GM23338 (cell line): Measurements from ENCODE around the gene ASPG. TPM values are rescaled to one million over a fixed set of nuclear protein-coding genes. Genes with fewer than 3 reads are reported as not detected.

Experiments used
- ATAC-seq: fragments of 200-7000 bp; cut with Tn5 transposase; 3 replicates; pipeline ENCODE4 v1.9.1; 2020
- DNase-seq: peaks from one replicate; pipeline ENCODE4 v3.0.0-alpha.2; 2015; ENCODE audit warnings: low spot score
- H2AFZ ChIP-seq: fragments of 200-600 bp; sonication (generic); 2 replicates; pipeline ENCODE4 v1.8.0; 2016; ENCODE audit warnings: antibody characterized with exemption, mild to moderate bottlenecking, moderate library complexity
- H3F3A ChIP-seq: fragments of 200-600 bp; sonication (generic); replicated peaks from 2 replicates; pipeline ENCODE4 v1.8.0; 2017; ENCODE audit warnings: antibody characterized with exemption, mixed run types, low read depth
- H3K27ac ChIP-seq: fragments of 200-600 bp; sonication (generic); 2 replicates; pipeline ENCODE4 v1.6.1; 2016; ENCODE audit warnings: low read depth
- H3K27me3 ChIP-seq: fragments of 200-600 bp; sonication (generic); 2 replicates; pipeline ENCODE4 v1.8.0; 2016; ENCODE audit warnings: mild to moderate bottlenecking, mixed run types, moderate library complexity; ENCODE audit not compliant: insufficient read depth
- H3K36me3 ChIP-seq: fragments of 200-600 bp; sonication (generic); 2 replicates; pipeline ENCODE4 v1.8.0; 2016; ENCODE audit warnings: mild to moderate bottlenecking; ENCODE audit not compliant: insufficient read depth
- H3K4me1 ChIP-seq: fragments of 200-600 bp; sonication (generic); 2 replicates; pipeline ENCODE4 v1.8.0; 2016; ENCODE audit warnings: mild to moderate bottlenecking, moderate library complexity; ENCODE audit not compliant: insufficient read depth
- H3K4me2 ChIP-seq: fragments of 200-600 bp; sonication (generic); 2 replicates; pipeline ENCODE4 v1.7.1; 2017; ENCODE audit warnings: mixed run types
- H3K4me3 ChIP-seq: fragments of 200-600 bp; sonication (generic); 2 replicates; pipeline ENCODE4 v1.6.1; 2016; ENCODE audit warnings: mixed run types
- H3K79me2 ChIP-seq: fragments of 200-600 bp; sonication (generic); replicated peaks from 2 replicates; pipeline ENCODE4 v1.8.0; 2017; ENCODE audit warnings: mild to moderate bottlenecking; ENCODE audit not compliant: insufficient read depth
- H3K9me2 ChIP-seq: fragments of 200-600 bp; sonication (generic); 2 replicates; pipeline ENCODE4 v1.8.0; 2017; ENCODE audit not compliant: insufficient read depth
- H4K20me1 ChIP-seq: fragments of 200-600 bp; sonication (generic); replicated peaks from 2 replicates; pipeline ENCODE4 v1.8.0; 2017; ENCODE audit warnings: mild to moderate bottlenecking; ENCODE audit not compliant: insufficient read depth
- H3K27ac Mint-ChIP-seq: 2 replicates; pipeline ENCODE4 v1.8.0; 2020; ENCODE audit warnings: inconsistent platforms, mild to moderate bottlenecking, moderate library complexity, mixed read lengths
- H3K27me3 Mint-ChIP-seq: 3 replicates; pipeline ENCODE4 v1.8.0; 2022; ENCODE audit warnings: low read depth, mild to moderate bottlenecking, moderate library complexity, mixed read lengths, inconsistent platforms; ENCODE audit not compliant: insufficient read depth, poor library complexity
- H3K36me3 Mint-ChIP-seq: 3 replicates; pipeline ENCODE4 v1.8.0; 2021; ENCODE audit warnings: low read depth, mild to moderate bottlenecking, inconsistent platforms, moderate library complexity, mixed read lengths
- H3K4me1 Mint-ChIP-seq: 3 replicates; pipeline ENCODE4 v1.8.0; 2020; ENCODE audit warnings: mild to moderate bottlenecking, inconsistent platforms, mixed read lengths
- H3K4me3 Mint-ChIP-seq: 3 replicates; pipeline ENCODE4 v1.8.0; 2021; ENCODE audit warnings: moderate library complexity, mild to moderate bottlenecking, inconsistent platforms, mixed read lengths
- H3K9me3 Mint-ChIP-seq: 3 replicates; pipeline ENCODE4 v1.8.0; 2020; ENCODE audit warnings: moderate library complexity, mild to moderate bottlenecking, inconsistent platforms, mixed read lengths
- CREB1 ChIP-seq: fragments of 250-450 bp; sonication (Bioruptor Pico); IDR thresholded peaks from 2 replicates; pipeline ENCODE4 v1.5.0; 2020; ENCODE audit warnings: low read depth, mild to moderate bottlenecking, moderate library complexity
- CTCF ChIP-seq, 2 experiments: fragments of 200-600 bp in 1 of 2; sonication (generic) in 1 of 2; conservative IDR thresholded peaks; 2 replicates each; pipeline versions ENCODE4 v1.5.1 to v1.6.1; 2016 to 2017; ENCODE audit warnings: antibody characterized with exemption in 2 of 2, low read depth in 2 of 2, mild to moderate bottlenecking in 2 of 2, moderate library complexity in 1 of 2
- EZH2 ChIP-seq: fragments of 200-600 bp; sonication (generic); IDR thresholded peaks from one replicate; pipeline ENCODE4 v1.8.0; 2017; ENCODE audit warnings: antibody characterized with exemption, mild to moderate bottlenecking, low read depth; ENCODE audit not compliant: unreplicated experiment
- EZH2phosphoT487 ChIP-seq: fragments of 200-600 bp; sonication (generic); IDR thresholded peaks from one replicate; pipeline ENCODE4 v1.8.1; 2018; ENCODE audit warnings: antibody characterized with exemption; ENCODE audit not compliant: unreplicated experiment
- JUNB ChIP-seq: IDR thresholded peaks from one replicate; pipeline ENCODE4 v1.6.1; 2016; ENCODE audit warnings: antibody characterized with exemption; ENCODE audit not compliant: unreplicated experiment
- POLR2AphosphoS5 ChIP-seq: IDR thresholded peaks from 2 replicates; pipeline ENCODE4 v1.6.1; 2016; ENCODE audit warnings: antibody characterized with exemption, low read depth
- STAT1 ChIP-seq: IDR thresholded peaks from one replicate; pipeline ENCODE4 v1.6.1; 2016; ENCODE audit warnings: antibody characterized with exemption; ENCODE audit not compliant: unreplicated experiment
- ZNF114 ChIP-seq: fragments of 250-450 bp; sonication (Bioruptor Pico); IDR thresholded peaks from 2 replicates; pipeline ENCODE4 v1.5.0; 2020; ENCODE audit warnings: mild to moderate bottlenecking, moderate library complexity
- ZNF331 ChIP-seq: fragments of 250-450 bp; sonication (Bioruptor Pico); IDR thresholded peaks from 2 replicates; pipeline ENCODE4 v1.5.0; 2020; ENCODE audit warnings: low read depth, mild to moderate bottlenecking, moderate library complexity
- polyA plus RNA-seq: library from polyadenylated mRNA; unstranded; fragments of >200 nt; fragmentation: Nextera tagmentation; extraction: Ambion mirVana; gene quantifications from 2 replicates; pipeline ENCODE4 v1.2.1, GENCODE V29; 2016
- total RNA-seq: library from RNA; depleted of rRNA; stranded (reverse); fragments of >200 nt; shearing (Covaris generic); gene quantifications from 2 replicates; pipeline ENCODE4 v1.2.3, GENCODE V29; 2014
- TF ChIP-seq, protein P1 (sequence below): IDR thresholded peaks from 2 replicates; pipeline ENCODE4 v1.6.1; 2016; ENCODE audit warnings: antibody characterized with exemption
- TF ChIP-seq, protein P2 (sequence below): fragments of 250-450 bp; sonication (Bioruptor Pico); IDR thresholded peaks from 2 replicates; pipeline ENCODE4 v1.5.0; 2020; ENCODE audit warnings: mild to moderate bottlenecking, moderate library complexity
- TF ChIP-seq, protein P3 (sequence below): IDR thresholded peaks from one replicate; pipeline ENCODE4 v1.6.1; 2018; ENCODE audit warnings: antibody characterized with exemption; ENCODE audit not compliant: unreplicated experiment

Gene ASPG
- total and polyA plus RNA-seq, 2 experiments from 2014 or later = 0.61 to 6.2 TPM

DNA sequence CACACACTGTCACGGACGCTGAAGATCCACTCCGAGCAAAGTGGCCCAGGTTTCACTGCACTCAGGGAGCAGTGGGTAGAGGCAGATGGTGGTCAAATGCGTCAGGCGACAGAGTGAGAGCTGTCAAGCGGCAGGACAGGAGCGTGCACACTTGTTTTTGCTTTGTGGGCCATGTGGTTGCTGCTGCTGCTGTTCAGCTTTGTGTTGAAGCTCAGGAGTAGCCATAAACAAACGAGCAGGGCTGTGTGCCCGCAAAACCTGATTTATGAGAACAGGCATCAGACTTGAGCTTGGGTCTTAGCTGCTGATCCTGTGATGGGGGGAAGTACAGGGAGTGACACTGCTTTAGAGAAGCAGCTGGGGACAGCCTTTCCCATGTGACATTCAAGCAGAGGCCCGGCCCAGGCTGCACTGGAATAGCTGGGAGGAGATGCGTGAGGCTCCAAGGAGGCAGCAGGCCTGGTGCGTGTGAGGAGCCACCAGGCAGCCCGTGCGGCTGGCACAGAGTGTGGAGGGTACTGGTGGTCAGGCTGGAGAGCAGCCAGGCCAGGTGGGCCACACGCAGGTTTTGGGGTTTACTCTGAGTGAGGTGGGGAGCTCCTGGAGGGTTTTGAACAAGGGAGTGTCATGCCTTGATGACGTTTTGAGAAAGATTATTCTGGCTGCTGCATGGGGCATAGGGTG is 31.1 kb upstream of the ASPG start:
- H3F3A ChIP-seq = no peaks in the 10 kb centered on the region
- no peak overlapping the region for H3K27ac Mint-ChIP-seq
- H3K27me3 Mint-ChIP-seq = peaks cover 2% of the 10 kb centered on the region
- TF ChIP-seq ZNF331 (CRISPR knock-in tag) (no peak), JUNB (no peak), STAT1 (no peak), ZNF114 (CRISPR knock-in tag) (no peak), EZH2phosphoT487 (no peak), POLR2AphosphoS5 (no peak), CTCF (conservative IDR thresholded peaks at IDR 0.05; ENCODE audit: low read depth in 2 of 2) (no peak), CREB1 (CRISPR knock-in tag) (no peak), EZH2 (no peak)
- TF ChIP-seq, protein P1, sequence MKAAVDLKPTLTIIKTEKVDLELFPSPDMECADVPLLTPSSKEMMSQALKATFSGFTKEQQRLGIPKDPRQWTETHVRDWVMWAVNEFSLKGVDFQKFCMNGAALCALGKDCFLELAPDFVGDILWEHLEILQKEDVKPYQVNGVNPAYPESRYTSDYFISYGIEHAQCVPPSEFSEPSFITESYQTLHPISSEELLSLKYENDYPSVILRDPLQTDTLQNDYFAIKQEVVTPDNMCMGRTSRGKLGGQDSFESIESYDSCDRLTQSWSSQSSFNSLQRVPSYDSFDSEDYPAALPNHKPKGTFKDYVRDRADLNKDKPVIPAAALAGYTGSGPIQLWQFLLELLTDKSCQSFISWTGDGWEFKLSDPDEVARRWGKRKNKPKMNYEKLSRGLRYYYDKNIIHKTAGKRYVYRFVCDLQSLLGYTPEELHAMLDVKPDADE = no peak
- TF ChIP-seq, protein P2, sequence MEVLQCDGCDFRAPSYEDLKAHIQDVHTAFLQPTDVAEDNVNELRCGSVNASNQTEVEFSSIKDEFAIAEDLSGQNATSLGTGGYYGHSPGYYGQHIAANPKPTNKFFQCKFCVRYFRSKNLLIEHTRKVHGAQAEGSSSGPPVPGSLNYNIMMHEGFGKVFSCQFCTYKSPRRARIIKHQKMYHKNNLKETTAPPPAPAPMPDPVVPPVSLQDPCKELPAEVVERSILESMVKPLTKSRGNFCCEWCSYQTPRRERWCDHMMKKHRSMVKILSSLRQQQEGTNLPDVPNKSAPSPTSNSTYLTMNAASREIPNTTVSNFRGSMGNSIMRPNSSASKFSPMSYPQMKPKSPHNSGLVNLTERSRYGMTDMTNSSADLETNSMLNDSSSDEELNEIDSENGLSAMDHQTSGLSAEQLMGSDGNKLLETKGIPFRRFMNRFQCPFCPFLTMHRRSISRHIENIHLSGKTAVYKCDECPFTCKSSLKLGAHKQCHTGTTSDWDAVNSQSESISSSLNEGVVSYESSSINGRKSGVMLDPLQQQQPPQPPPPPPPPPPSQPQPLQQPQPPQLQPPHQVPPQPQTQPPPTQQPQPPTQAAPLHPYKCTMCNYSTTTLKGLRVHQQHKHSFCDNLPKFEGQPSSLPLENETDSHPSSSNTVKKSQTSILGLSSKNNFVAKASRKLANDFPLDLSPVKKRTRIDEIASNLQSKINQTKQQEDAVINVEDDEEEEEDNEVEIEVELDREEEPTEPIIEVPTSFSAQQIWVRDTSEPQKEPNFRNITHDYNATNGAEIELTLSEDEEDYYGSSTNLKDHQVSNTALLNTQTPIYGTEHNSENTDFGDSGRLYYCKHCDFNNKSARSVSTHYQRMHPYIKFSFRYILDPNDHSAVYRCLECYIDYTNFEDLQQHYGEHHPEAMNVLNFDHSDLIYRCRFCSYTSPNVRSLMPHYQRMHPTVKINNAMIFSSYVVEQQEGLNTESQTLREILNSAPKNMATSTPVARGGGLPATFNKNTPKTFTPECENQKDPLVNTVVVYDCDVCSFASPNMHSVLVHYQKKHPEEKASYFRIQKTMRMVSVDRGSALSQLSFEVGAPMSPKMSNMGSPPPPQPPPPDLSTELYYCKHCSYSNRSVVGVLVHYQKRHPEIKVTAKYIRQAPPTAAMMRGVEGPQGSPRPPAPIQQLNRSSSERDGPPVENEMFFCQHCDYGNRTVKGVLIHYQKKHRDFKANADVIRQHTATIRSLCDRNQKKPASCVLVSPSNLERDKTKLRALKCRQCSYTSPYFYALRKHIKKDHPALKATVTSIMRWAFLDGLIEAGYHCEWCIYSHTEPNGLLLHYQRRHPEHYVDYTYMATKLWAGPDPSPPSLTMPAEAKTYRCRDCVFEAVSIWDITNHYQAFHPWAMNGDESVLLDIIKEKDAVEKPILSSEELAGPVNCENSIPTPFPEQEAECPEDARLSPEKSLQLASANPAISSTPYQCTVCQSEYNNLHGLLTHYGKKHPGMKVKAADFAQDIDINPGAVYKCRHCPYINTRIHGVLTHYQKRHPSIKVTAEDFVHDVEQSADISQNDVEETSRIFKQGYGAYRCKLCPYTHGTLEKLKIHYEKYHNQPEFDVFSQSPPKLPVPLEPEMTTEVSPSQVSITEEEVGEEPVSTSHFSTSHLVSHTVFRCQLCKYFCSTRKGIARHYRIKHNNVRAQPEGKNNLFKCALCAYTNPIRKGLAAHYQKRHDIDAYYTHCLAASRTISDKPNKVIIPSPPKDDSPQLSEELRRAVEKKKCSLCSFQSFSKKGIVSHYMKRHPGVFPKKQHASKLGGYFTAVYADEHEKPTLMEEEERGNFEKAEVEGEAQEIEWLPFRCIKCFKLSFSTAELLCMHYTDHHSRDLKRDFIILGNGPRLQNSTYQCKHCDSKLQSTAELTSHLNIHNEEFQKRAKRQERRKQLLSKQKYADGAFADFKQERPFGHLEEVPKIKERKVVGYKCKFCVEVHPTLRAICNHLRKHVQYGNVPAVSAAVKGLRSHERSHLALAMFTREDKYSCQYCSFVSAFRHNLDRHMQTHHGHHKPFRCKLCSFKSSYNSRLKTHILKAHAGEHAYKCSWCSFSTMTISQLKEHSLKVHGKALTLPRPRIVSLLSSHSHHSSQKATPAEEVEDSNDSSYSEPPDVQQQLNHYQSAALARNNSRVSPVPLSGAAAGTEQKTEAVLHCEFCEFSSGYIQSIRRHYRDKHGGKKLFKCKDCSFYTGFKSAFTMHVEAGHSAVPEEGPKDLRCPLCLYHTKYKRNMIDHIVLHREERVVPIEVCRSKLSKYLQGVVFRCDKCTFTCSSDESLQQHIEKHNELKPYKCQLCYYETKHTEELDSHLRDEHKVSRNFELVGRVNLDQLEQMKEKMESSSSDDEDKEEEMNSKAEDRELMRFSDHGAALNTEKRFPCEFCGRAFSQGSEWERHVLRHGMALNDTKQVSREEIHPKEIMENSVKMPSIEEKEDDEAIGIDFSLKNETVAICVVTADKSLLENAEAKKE = no peak
- TF ChIP-seq, protein P3, sequence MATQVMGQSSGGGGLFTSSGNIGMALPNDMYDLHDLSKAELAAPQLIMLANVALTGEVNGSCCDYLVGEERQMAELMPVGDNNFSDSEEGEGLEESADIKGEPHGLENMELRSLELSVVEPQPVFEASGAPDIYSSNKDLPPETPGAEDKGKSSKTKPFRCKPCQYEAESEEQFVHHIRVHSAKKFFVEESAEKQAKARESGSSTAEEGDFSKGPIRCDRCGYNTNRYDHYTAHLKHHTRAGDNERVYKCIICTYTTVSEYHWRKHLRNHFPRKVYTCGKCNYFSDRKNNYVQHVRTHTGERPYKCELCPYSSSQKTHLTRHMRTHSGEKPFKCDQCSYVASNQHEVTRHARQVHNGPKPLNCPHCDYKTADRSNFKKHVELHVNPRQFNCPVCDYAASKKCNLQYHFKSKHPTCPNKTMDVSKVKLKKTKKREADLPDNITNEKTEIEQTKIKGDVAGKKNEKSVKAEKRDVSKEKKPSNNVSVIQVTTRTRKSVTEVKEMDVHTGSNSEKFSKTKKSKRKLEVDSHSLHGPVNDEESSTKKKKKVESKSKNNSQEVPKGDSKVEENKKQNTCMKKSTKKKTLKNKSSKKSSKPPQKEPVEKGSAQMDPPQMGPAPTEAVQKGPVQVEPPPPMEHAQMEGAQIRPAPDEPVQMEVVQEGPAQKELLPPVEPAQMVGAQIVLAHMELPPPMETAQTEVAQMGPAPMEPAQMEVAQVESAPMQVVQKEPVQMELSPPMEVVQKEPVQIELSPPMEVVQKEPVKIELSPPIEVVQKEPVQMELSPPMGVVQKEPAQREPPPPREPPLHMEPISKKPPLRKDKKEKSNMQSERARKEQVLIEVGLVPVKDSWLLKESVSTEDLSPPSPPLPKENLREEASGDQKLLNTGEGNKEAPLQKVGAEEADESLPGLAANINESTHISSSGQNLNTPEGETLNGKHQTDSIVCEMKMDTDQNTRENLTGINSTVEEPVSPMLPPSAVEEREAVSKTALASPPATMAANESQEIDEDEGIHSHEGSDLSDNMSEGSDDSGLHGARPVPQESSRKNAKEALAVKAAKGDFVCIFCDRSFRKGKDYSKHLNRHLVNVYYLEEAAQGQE = no peak
- H3K4me2 ChIP-seq = no peak overlapping the region
- H3K27me3 ChIP-seq = no peaks in the 10 kb centered on the region
- no peaks in the 10 kb centered on the region for H4K20me1 ChIP-seq
- no peak for DNase-seq
- no peak for ATAC-seq
- H3K9me3 Mint-ChIP-seq = no peaks in the 10 kb centered on the region
- H3K4me1 Mint-ChIP-seq = no peaks in the 10 kb centered on the region; the same call in 2 of the 3 replicates
- no peak overlapping the region for H3K4me3 Mint-ChIP-seq
- H3K27ac ChIP-seq = no peak overlapping the region
- no peaks in the 10 kb centered on the region for H3K36me3 Mint-ChIP-seq
- H3K4me3 ChIP-seq = no peak overlapping the region
- no peaks in the 10 kb centered on the region for H3K36me3 ChIP-seq
- H3K9me2 ChIP-seq = no peaks in the 10 kb centered on the region
- H3K79me2 ChIP-seq = no peaks in the 10 kb centered on the region
- no peak overlapping the region for H2AFZ ChIP-seq
- H3K4me1 ChIP-seq = no peaks in the 10 kb centered on the region
